ENCODE data around the gene COMMD4. TPM values are rescaled to one million over a fixed set of nuclear protein-coding genes. Genes with fewer than 3 reads are reported as not detected.
"Not testable (repeated sequence)": the region's sequence is repeated elsewhere in the genome, so short reads cannot be mapped to it uniquely, and the experiment has no call there.

The COMMD4 gene
- total RNA-seq, 2 experiments from 2014 or later, result 83.3 to 87.8 TPM

- peak overlapping the region; percentile 93 for H3K27ac Mint-ChIP-seq
- no peaks in the 10 kb centered on the region for H3K9me3 Mint-ChIP-seq
- ChIA-PET POLR2A (interaction anchor here (0.7 to 3.3 kb wide), 17 partner anchors 10 to 278 kb away, joined by 3 to 86 read pairs (median 5); partner anchors contain the start of genes COMMD4, IMP3, PTPN9 and SIN3A), CTCF (interaction anchor here (0.6 to 4.5 kb wide), 26 partner anchors 9 to 346 kb away, joined by 3 to 87 read pairs (median 6); partner anchors contain the start of genes IMP3, PPCDC, PTPN9 and SIN3A)
- H3K27me3 Mint-ChIP-seq, result no peaks in the 10 kb centered on the region
- peaks cover 23% of the 10 kb centered on the region for H3K4me1 Mint-ChIP-seq (ENCODE audit: low read depth)
- no peak for DNase-seq
- H3K4me3 Mint-ChIP-seq, result peak overlapping the region; percentile 90
- H3K36me3 Mint-ChIP-seq, result peaks cover 26% of the 10 kb centered on the region
- intact Hi-C loops (cut with micrococcal nuclease), result loop anchor here (1.0 to 2.0 kb wide), 4 partner anchors 84 to 314 kb away; partner anchors contain the start of genes IMP3 and SNUPN
Measured at GRCh38 chr15:75368689-75369239, 32.9 kb downstream of the COMMD4 start.

- intact Hi-C loops (cut with micrococcal nuclease), result loop anchor here (2.0 kb wide), 2 partner anchors 255 to 313 kb away; partner anchors contain the start of gene SNUPN
- peak overlapping the region; percentile 93 for H3K27ac Mint-ChIP-seq
- no peaks in the 10 kb centered on the region for H3K9me3 Mint-ChIP-seq
- ChIA-PET CTCF (interaction anchor here (0.6 to 4.5 kb wide), 6 partner anchors 123 to 432 kb away, joined by 3 to 69 read pairs (median 4); partner anchors contain the start of gene IMP3), POLR2A (interaction anchor here (2.3 to 3.3 kb wide), 3 partner anchors 22 to 270 kb away, joined by 9 to 86 read pairs (median 45); partner anchors contain the start of genes IMP3 and SIN3A)
- no peak for DNase-seq
- H3K4me3 Mint-ChIP-seq, result peak overlapping the region; percentile 90
- H3K4me1 Mint-ChIP-seq (ENCODE audit: low read depth), result peaks cover 23% of the 10 kb centered on the region
- peaks cover 27% of the 10 kb centered on the region for H3K36me3 Mint-ChIP-seq
- no peaks in the 10 kb centered on the region for H3K27me3 Mint-ChIP-seq
Measured at GRCh38 chr15:75369897-75370581, 34.2 kb downstream of the COMMD4 start.

DNA sequence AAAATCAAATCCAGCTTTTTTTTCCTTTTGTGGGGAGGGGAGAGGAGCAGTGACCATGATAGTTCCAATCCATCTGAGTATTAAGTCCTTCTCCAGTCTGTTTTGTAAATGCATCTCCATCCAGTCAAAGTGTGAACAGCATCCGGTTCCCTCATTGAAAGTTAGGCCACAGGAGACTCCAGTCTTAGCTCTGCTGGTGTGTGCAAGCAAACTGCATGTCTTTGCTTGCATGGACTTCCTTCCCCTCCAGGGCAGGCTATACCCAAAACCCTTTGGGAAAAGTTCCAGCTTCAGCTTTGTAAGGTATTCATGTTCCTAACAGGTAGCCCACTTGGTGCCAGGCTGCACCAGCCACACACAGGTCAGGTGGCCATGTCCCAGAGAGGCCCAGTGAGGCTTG, 35.6 kb downstream of the COMMD4 start:
- H3K27me3 Mint-ChIP-seq, result no peaks in the 10 kb centered on the region
- peaks cover 23% of the 10 kb centered on the region for H3K4me1 Mint-ChIP-seq (ENCODE audit: low read depth)
- no peak for DNase-seq
- CTCF ChIA-PET, result no interaction called here
- H3K27ac Mint-ChIP-seq, result no peak overlapping the region
- POLR2A ChIA-PET, result no interaction called here
- no peak overlapping the region for H3K4me3 Mint-ChIP-seq
- intact Hi-C loops (cut with micrococcal nuclease), result no loop called here
- H3K36me3 Mint-ChIP-seq, result peaks cover 39% of the 10 kb centered on the region
- no peaks in the 10 kb centered on the region for H3K9me3 Mint-ChIP-seq

DNA sequence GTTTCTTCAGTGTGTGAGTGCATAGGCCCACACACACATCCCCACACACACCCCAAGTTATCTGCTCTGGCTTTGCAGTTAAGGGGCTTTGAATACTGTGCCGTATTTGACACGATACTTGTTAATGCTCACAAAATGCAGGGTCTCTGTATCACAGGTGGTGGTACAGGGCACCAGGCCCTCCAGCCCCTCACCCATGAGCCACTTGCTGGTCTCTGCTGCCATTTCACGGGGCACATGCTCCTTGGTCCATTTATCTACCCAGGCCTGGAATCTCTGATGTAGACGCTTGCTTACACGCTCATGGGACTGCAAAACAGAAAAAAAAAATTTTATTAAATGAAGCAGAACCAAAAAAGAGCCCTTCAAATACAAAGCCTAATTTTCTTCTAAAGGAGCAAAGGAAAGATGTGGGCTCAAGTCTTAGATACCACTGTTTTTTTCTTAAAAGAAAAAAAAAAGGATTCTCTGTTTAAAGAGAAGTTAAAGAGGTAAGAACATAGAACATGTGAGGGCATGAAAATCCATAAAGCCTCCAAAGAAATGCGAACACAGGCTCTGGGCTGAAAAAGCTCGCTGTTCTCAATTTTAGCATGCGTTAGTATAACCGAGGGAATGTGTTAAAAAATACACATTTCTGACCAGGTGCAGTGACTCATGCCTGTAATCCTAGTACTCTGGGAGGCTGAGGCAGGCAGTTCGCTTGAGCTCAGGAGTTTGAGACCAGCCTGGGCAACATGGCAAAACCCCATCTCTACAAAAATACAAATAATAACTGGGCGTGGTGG, 36.2 kb downstream of the COMMD4 start:
- Mint-ChIP-seq H3K36me3 (peaks cover 39% of the 10 kb centered on the region), H3K27me3 (no peaks in the 10 kb centered on the region)

GRCh38 chr15:75380773-75381172, 44.9 kb downstream of the COMMD4 start:
- ChIA-PET POLR2A (interaction anchor here (1.1 kb wide), 1 partner anchor 13 kb away, joined by 3 read pairs; no protein-coding TSS in a partner anchor), CTCF (interaction anchor here (1.8 kb wide), 1 partner anchor 12 kb away, joined by 6 read pairs; the partner anchor contains the start of gene MAN2C1)
- Mint-ChIP-seq H3K36me3 (peaks cover 50% of the 10 kb centered on the region), H3K9me3 (no peaks in the 10 kb centered on the region), H3K4me3 (no peak overlapping the region), H3K27me3 (no peaks in the 10 kb centered on the region), H3K27ac (peak overlapping the region; percentile 3), H3K4me1 (ENCODE audit: low read depth) (peaks cover 4% of the 10 kb centered on the region)
- intact Hi-C loops (cut with micrococcal nuclease), result no loop called here
- DNase-seq, result no peak

More for the DNA sequence above, 36.2 kb downstream of the COMMD4 start:
- Mint-ChIP-seq H3K9me3 (no peaks in the 10 kb centered on the region), H3K4me1 (ENCODE audit: low read depth) (peaks cover 21% of the 10 kb centered on the region), H3K4me3 (no peak overlapping the region), H3K27ac (no peak overlapping the region)
- no peak for DNase-seq
- CTCF ChIA-PET, result no interaction called here
- intact Hi-C loops (cut with micrococcal nuclease), result no loop called here
- POLR2A ChIA-PET, result no interaction called here

DNA sequence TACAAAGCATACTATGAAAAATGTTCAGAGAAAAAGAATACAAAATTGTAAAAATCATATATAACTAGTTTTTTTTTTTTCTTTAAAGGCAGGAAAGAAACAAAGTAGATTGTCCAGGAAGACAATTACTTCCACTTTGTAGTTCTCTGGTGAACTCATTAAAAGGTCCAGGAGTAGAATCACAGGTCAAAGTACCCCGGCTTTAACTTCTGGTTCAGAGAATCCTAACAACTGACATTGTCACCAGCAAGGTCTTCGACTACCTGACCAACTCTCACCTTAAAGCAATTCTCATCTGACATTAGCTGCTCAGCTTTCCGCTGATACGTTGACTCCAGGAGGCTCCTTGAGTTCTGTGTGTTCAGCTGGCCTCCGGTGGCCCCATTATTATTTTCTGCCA, 48.1 kb downstream of the COMMD4 start:
- intact Hi-C loops (cut with micrococcal nuclease); H3K27me3 Mint-ChIP-seq; POLR2A ChIA-PET; CTCF ChIA-PET; H3K9me3 Mint-ChIP-seq; H3K4me3 Mint-ChIP-seq; DNase-seq; H3K27ac Mint-ChIP-seq: not testable (repeated sequence)
- Mint-ChIP-seq H3K36me3 (peaks cover 53% of the 10 kb centered on the region), H3K4me1 (ENCODE audit: low read depth) (peaks cover 13% of the 10 kb centered on the region)

Small RNA genes lying within 50 kb of the gene (microRNA-seq; reads per million reads assigned to microRNA genes)
- gene MIR631 (ENCODE audit: borderline microRNAs expressed, borderline number of aligned reads, borderline replicate concordance), result not detected

Other genes starting within 250 kb of the COMMD4 start
- gene C15orf39, start 134.2 kb upstream of the COMMD4 start, total RNA-seq, result 10 to 100 TPM; 14.1 to 14.2 TPM
- gene GOLGA6C, start 77.7 kb upstream of the COMMD4 start, total RNA-seq, result not detected
- under 1 TPM in 1 of 2 experiments, not detected in 1; 0.12 TPM for gene GOLGA6D, start 53.2 kb upstream of the COMMD4 start, total RNA-seq
- 10 to 100 TPM in 1 of 2 experiments, 1 to 10 TPM in 1; 9.8 to 10.1 TPM for gene NEIL1, start 11.0 kb downstream of the COMMD4 start, total RNA-seq
- gene MAN2C1, start 32.5 kb downstream of the COMMD4 start, total RNA-seq, result 100 to 1,000 TPM; 177 to 192 TPM
- gene SIN3A, start 115.6 kb downstream of the COMMD4 start, total RNA-seq, result 10 to 100 TPM; 80.1 to 83.3 TPM
- gene PTPN9, start 243.3 kb downstream of the COMMD4 start, total RNA-seq, result 10 to 100 TPM; 19.2 to 20.9 TPM

Measured in activated CD4-positive, alpha-beta memory T cell treated with anti-CD3 and anti-CD28 coated beads for 36 hours (primary cell).